Loucy (cell line): ENCODE measurements around the gene TCP10L.

ENCODE experiments used
- CTCF ChIP-seq: fragments of 200-600 bp; sonication (generic); conservative IDR thresholded peaks from 2 replicates; pipeline ENCODE4 v1.5.1; 2014; ENCODE audit warnings: mild to moderate bottlenecking, antibody characterized with exemption, low read length
- EZH2phosphoT487 ChIP-seq: fragments of 200-600 bp; IDR thresholded peaks from 2 replicates; pipeline ENCODE4 v1.6.1; 2018; ENCODE audit warnings: antibody characterized with exemption, mild to moderate bottlenecking, moderate library complexity, borderline replicate concordance

- TF ChIP-seq EZH2phosphoT487 = no peak
- TF ChIP-seq CTCF = no peak
These were observed 7.7 kb upstream of the TCP10L start for GRCh38 chr21:32592929-32593502.
